ENCODE measurements around the gene SEMA3B.
"Not testable (repeated sequence)": the region's sequence is repeated elsewhere in the genome, so short reads cannot be mapped to it uniquely, and the experiment has no call there.

Gene SEMA3B

GRCh38 chr3:50295553-50296431 lies 26.8 kb downstream of the SEMA3B start:
- DNase-seq = no peak

- no peak for DNase-seq
These were observed 27.9 kb downstream of the SEMA3B start for GRCh38 chr3:50296721-50297383.

- no peak for DNase-seq
These were observed 28.4 kb downstream of the SEMA3B start for GRCh38 chr3:50297384-50297775.

- DNase-seq = no peak
These were observed 29.2 kb downstream of the SEMA3B start for GRCh38 chr3:50297896-50298725.

GRCh38 chr3:50298836-50299637 lies 30.1 kb downstream of the SEMA3B start, which contains the start of the genes HYAL3 and NAA80:
Gene HYAL3, minus strand, starts transcription at chr3:50299405. Its CDS starts 3,803 bp downstream, at chr3:50295602.
Gene NAA80, minus strand, starts transcription at chr3:50299405. Its CDS starts 1,942 bp downstream, at chr3:50297463.
- DNase-seq = peak; percentile 93

GRCh38 chr3:50299638-50299928 lies 30.6 kb downstream of the SEMA3B start:
- no peak for DNase-seq

GRCh38 chr3:50299929-50300680 lies 31.2 kb downstream of the SEMA3B start:
- DNase-seq = no peak

- DNase-seq = no peak
These were observed 31.8 kb downstream of the SEMA3B start for GRCh38 chr3:50300681-50301254.

- DNase-seq = no peak
These were observed 33.4 kb downstream of the SEMA3B start for GRCh38 chr3:50302095-50303012.

GRCh38 chr3:50303013-50303815 lies 34.3 kb downstream of the SEMA3B start, which contains the start of gene HYAL1:
Gene HYAL1, minus strand, starts transcription at chr3:50303574. Its CDS starts 618 bp downstream, at chr3:50302956.
- no peak for DNase-seq

- DNase-seq = no peak
These were observed 35.7 kb downstream of the SEMA3B start for GRCh38 chr3:50304601-50305000.

GRCh38 chr3:50312041-50312440 lies 43.1 kb downstream of the SEMA3B start:
- not testable (repeated sequence) for DNase-seq

- no peak for DNase-seq
These were observed 45.4 kb downstream of the SEMA3B start for GRCh38 chr3:50314342-50314741.

GRCh38 chr3:50314816-50315215 lies 45.9 kb downstream of the SEMA3B start:
- no peak for DNase-seq

GRCh38 chr3:50316657-50317242 lies 47.8 kb downstream of the SEMA3B start:
- no peak for DNase-seq

GRCh38 chr3:50317300-50317699 lies 48.4 kb downstream of the SEMA3B start:
- DNase-seq = no peak

GRCh38 chr3:50318163-50318562 lies 49.2 kb downstream of the SEMA3B start:
- DNase-seq = no peak

- no peak for DNase-seq
These were observed 49.7 kb downstream of the SEMA3B start for GRCh38 chr3:50318615-50319014.
